Activated T-cell treated with anti-CD3 and anti-CD28 coated beads, Interleukin-2, amount 50 U/mL, for 1 hour (primary cell): ENCODE results near the gene SCGB3A2.

Experiments used
- DNase-seq: peaks from one replicate; pipeline ENCODE4 v3.0.0-alpha.2; 2020

The SCGB3A2 gene, protein sequence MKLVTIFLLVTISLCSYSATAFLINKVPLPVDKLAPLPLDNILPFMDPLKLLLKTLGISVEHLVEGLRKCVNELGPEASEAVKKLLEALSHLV

GRCh38 chr5:147878066-147878759, at the start of gene SCGB3A2:
Gene SCGB3A2, plus strand, starts transcription at chr5:147878711. Its CDS starts 93 bp downstream, at chr5:147878804.
- no peak for DNase-seq

DNA sequence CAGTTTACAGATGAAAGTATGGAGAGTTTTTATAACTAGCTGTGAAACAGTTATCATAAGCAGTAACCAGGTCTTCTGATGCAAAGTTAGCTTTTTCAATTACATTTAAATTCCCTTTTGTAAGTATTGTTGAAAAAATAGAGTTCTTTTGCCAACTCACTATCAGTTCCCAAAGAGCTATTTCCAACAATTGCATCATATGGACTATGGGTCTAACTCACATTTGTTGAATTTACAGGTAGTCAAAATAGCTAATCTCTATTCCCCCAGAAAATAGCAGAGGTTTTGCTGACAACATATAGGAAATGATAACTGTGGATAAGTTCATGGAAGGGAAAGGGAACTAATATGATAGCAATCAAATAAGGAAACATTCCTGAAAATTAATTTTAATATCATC, 48.5 kb upstream of the SCGB3A2 start:
- DNase-seq = no peak

DNA sequence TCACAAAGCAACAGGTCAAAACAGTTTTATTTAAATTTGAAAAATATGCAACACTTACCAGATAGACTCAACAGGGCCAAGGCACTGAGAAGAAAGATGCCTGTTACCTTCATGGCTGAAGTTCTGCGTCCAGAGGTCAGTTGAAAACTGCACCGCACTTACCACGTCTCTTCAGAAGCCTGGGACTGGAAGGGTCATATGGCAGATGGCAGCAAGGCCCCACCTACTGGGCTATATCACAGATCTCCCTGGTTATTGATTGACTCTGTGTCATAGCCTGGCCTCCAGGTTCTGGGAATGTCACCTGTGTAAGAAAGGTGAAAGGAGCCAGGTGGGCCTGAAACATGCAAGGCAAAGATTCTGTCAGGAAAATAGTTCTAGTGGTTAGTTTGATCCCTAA, 47.0 kb upstream of the SCGB3A2 start, which contains the start of gene SPINK1:
Gene SPINK1 (minus strand): TSS at position 207 of the 400 bp plus-strand sequence. CDS start 94 bp downstream, at position 113.
- no peak for DNase-seq

- DNase-seq = no peak
These were observed 46.0 kb upstream of the SCGB3A2 start for GRCh38 chr5:147832541-147832940.

DNA sequence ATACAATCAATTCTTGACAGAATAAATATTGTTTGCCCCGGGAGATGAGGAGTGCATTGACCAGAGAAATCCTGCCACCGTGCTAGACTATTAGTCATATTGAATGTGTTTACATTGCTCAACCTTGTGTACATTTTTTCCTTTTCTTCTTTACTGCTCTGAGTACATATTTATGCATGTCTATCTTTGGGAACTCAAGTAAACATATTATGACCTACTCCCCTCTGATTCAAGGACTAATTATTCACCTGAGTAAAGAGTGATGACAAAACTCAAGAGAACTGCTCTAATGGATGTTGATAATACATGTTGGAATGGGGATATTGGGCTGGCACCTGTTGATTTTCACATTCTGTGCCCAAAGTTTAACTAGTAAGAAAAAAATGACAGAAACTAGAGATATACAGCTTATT, 43.1 kb upstream of the SCGB3A2 start:
- DNase-seq = no peak

GRCh38 chr5:147836439-147836838, 42.1 kb upstream of the SCGB3A2 start:
- no peak for DNase-seq

- DNase-seq = no peak
These were observed 35.6 kb upstream of the SCGB3A2 start for GRCh38 chr5:147842869-147843268.

DNA sequence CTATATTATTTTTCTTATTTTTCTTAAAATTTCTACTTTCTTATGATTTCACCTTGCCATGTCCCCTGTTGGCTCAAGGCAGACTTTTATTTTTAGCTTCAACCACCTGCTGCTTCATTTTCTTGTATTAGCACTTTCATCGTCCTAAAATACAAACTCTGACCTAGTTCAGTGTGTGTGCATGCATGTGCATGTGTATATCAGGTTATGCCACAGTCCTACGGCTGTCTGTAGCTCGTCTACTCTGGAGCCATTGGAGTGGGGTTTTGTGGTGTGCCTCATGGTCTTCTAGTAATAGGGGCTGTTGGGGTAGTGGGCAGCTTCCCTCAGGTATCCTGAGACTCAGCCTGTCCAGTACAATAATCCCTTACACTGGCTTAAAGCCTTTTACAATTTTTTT, 33.7 kb upstream of the SCGB3A2 start:
- DNase-seq = no peak

DNA sequence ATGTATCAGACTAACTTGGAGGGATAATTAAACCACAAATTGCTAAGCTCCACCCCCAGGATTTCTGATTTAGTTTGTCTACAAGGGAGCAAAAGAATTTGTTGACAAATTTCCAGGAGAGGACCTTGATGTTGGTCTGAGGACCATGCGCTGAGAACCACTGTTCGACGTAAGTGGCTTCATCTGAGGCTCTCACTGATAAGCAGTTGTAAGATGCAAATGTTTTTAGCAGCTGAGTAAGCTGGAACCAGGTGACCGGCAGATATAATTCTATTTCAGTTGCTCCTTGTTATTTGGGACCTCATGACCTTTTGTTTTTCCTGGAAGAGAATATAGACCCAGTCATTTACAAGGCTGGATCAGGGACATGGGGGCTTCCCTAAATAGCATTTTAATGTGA, 32.9 kb upstream of the SCGB3A2 start:
- no peak for DNase-seq

DNA sequence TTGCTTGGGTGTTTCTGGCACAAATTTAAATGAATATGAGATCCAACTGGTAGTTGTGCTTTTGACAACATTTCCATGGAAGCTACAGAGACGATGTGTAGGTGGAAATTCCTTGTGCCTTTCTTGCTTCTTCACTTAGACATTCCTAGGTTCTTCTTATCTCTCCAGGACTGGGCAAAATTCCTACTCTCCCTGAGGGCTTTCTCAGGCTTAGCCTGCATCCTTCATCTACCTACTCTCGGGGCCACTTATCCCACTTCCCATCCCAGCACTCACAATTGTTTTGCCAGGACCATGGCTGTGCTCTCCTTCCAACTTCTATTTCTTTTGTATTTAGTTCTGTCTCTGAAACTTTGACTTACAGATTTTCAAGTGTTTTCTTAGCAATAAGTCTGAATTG, 29.3 kb upstream of the SCGB3A2 start:
- no peak for DNase-seq

GRCh38 chr5:147851578-147851977, 26.9 kb upstream of the SCGB3A2 start:
- DNase-seq = no peak

DNA sequence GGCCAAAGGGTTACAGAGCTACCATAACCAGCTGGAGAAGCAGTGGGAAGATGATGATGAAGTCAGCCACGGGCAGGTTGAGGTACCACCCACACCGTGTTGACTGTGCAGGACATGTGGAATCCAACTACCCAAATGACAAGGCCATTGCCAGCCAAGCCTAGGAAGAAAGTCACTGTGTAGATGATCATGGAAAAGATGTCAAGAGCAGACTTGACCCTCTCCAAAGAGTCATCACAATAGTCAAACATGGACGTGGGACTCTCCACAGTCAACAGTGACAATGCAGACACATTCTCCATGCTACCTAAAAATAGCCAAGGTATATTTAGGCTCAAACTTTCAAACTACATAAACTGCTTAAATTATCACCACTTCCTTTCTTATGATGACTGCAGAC, 26.1 kb upstream of the SCGB3A2 start:
- DNase-seq = no peak

- no peak for DNase-seq
These were observed 25.0 kb upstream of the SCGB3A2 start for GRCh38 chr5:147853372-147853987.

GRCh38 chr5:147854331-147854730, 24.2 kb upstream of the SCGB3A2 start:
- no peak for DNase-seq

DNA sequence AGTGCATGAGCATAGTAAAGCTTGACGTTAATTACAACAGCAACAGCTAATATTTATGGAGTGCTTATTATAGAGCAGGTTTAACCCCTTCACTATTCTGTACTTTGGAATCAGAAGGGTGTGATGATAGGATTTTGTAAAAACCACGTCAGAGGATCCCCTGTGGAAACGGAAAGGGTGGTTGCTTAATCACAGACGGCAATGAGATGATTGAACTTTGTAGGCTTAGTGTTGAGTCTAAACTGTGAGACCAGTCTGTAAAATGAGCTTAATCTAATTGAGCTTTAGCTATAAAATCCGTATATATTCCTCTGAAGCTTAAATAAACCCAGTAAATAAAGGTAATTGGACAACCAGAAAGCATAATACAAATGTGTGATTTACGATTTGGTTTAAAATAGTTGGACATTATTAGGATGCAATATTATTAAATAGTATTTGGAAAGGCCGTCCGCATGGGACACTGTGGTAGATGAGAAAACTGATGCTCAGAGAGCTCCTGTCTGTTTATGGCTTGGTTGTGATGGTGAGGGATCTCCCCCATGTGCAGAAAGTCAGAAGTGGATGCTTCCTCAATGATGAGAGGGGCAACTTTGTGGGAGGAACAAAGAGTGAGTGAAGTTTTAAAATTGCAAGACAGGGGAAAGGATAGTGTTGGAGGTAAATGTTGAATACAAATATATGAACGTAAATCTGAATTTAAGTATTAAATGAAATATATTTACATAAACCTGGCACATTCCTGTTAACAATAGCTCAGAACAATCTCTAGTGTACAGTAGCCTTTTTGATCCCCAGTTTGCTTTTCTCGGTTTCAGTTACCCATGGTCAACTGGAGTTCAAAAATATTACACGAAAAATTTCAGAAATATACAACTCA, 23.4 kb upstream of the SCGB3A2 start:
- no peak for DNase-seq

- DNase-seq = no peak
These were observed 22.8 kb upstream of the SCGB3A2 start for GRCh38 chr5:147855774-147856069.

GRCh38 chr5:147856801-147857200, 21.7 kb upstream of the SCGB3A2 start:
- no peak for DNase-seq

GRCh38 chr5:147857302-147858129, 21.0 kb upstream of the SCGB3A2 start:
- DNase-seq = no peak

DNA sequence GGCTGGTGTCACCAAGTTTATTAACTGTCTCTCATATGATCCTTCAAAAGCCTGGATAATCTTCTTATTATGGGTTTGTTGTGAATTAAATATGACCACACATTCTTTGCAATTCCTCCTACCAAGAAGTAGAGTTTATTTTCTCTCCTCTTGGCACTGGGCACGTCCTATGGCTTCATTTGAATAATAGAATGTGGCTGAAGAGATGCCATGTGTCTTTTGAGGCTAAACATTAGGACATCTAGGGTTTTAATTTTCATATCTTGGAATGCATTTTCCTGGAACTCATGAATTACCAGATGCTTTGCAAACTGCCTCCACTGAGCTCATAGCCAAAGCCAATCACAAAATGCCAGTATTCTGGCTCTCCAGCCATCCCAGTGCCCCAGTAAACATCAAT, 19.9 kb upstream of the SCGB3A2 start:
- DNase-seq = no peak

DNA sequence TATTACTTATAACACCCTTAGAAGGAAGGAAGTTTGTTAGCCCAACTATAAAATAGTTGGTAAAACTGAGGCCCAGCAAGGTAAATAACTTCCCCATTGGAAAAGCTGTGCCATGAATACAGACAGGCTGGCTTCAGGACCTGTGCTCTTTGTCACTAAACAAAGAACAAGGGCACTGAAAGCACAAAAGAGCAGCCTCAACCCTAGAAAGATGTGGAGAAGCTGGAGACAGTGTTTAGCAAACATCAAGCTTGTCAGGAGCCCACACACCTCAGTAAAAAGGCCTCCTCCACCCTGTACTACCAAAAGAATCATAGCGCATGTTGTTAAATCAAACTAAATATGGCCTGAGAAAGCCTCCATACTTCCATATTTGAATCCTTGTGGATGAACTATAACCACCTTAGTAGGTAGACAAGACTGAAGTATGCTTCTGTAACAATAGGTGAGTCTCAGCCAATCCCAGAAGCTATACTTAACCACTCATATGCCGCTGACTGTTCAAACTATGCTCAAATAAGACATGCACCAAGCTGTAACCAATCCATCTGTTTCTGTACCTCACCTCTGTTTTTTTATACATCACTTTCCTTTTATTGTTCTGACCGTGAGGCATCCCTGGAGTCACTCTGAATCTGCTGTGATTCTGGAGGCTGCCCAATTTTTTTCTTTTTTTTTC, 18.4 kb upstream of the SCGB3A2 start:
- DNase-seq = no peak

GRCh38 chr5:147860641-147861025, 17.9 kb upstream of the SCGB3A2 start:
- DNase-seq = no peak
